Kidney (tissue), 14 donors: ENCODE measurements around the gene HRK. TPM values are rescaled to one million over a fixed set of nuclear protein-coding genes. Genes with fewer than 3 reads are reported as not detected.

Source experiments
- DNase-seq, 5 donors: peaks; one replicate each; pipeline ENCODE4 v3.0.0-alpha.2; 2013 to 2020
- FAIRE-seq: peaks from 2 replicates; lab custom pipeline; 2012; peaks lifted over from hg19 to GRCh38; lab: Jason Lieb, UNC
- H3K27ac ChIP-seq, 2 donors: one replicate each; pipeline ENCODE4 v1.7.0; 2013; ENCODE audit warnings: low read depth in 2 of 2, low read length in 2 of 2, inconsistent platforms in 1 of 2
- H3K27me3 ChIP-seq: one replicate; pipeline ENCODE4 v1.7.1; 2013; ENCODE audit warnings: low read length, inconsistent platforms; ENCODE audit not compliant: control insufficient read depth, insufficient read depth
- H3K36me3 ChIP-seq, 3 donors: one replicate each; pipeline versions ENCODE4 v1.7.0 to v1.7.1; 2013; ENCODE audit warnings: low read length in 3 of 3, control low read depth in 1 of 3, inconsistent platforms in 1 of 3; ENCODE audit not compliant: insufficient read depth in 3 of 3, control insufficient read depth in 2 of 3
- H3K4me1 ChIP-seq, 3 donors: one replicate each; pipeline versions ENCODE4 v1.7.0 to v1.7.1; 2013; ENCODE audit warnings: low read length in 3 of 3, inconsistent platforms in 1 of 3, low read depth in 1 of 3; ENCODE audit not compliant: control insufficient read depth in 2 of 3, insufficient read depth in 2 of 3
- H3K4me3 ChIP-seq, 3 donors: one replicate each; pipeline versions ENCODE4 v1.7.0 to v1.8.1; 2013; ENCODE audit warnings: low read length in 3 of 3, control low read depth in 1 of 3, inconsistent platforms in 1 of 3
- H3K9ac ChIP-seq, 3 donors: one replicate each; pipeline versions ENCODE4 v1.7.0 to v1.7.1; 2013; ENCODE audit warnings: low read length in 3 of 3, control low read depth in 1 of 3, inconsistent platforms in 1 of 3
- H3K9me3 ChIP-seq, 3 donors: one replicate each; pipeline versions ENCODE4 v1.7.0 to v1.7.1; 2013; ENCODE audit warnings: low read length in 3 of 3, control low read depth in 1 of 3, inconsistent platforms in 1 of 3; ENCODE audit not compliant: control insufficient read depth in 2 of 3, insufficient read depth in 1 of 3
- intact Hi-C: fragments of 100-400 bp; cut with DNase I; formaldehyde crosslinking; loops from one replicate; pipeline ENCODE4 v1.11.1; 2022
- polyA plus RNA-seq: library from polyadenylated mRNA; stranded (reverse); fragments of 350-450 nt; fragmentation: Illumina TruSeq; extraction: RNeasy Lipid Tissue Mini Kit (QIAGEN cat#74804); gene quantifications from one replicate; pipeline ENCODE4 v1.2.3, GENCODE V29; 2014; ENCODE audit warnings: low read depth, low replicate concordance; ENCODE audit not compliant: insufficient read depth
- total RNA-seq: library from RNA; stranded (reverse); fragmentation: NEBNext Ultra II Directional; extraction: Animal tissue kit (Norgen Biotek cat#: 25700); gene quantifications from one replicate; pipeline ENCODE4 v1.2.1, GENCODE V29; 2021
- TF ChIP-seq, protein P1 (sequence below): IDR thresholded peaks from 3 replicates; pipeline ENCODE4 v1.5.1; 2012; ENCODE audit warnings: mild to moderate bottlenecking, moderate library complexity, borderline replicate concordance; ENCODE audit not compliant: insufficient read depth; ENCODE audit errors: extremely low read depth
- donor health status: control.
- donor health status: control.
- donor health status: control.
- donor health status: control.
- donor health status: control.
- donor health status: DM: yes; HTN: yes; CAD: no.
- donor health status: Normal renal cell carcinoma (clear cell type).

Gene HRK
- total and polyA plus RNA-seq, 2 donors from 2014 or later, result 5.0 TPM; not detected in 1

DNA sequence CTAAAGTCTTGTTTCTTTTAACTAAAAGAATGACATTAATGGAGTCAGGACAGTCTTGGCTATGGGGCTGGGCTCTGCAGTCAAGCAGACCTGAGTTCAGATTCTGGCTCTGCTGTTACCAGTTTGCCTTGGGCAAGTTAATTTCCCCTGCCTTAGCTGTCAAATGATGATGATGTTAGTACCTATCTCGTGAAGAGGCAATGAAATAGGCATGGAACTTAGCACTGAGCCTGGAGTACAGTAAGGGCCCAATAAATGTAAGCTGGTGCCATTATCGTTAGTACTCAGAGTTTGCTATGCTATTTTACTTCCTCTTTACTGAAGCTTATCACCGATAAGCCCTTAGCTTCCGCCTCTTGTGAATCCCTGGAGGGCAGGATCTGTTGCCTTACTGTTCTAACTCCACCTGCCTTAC is 38.0 kb upstream of the HRK start:
- DNase-seq (no peak), FAIRE-seq (no peak)
- Histone ChIP-seq H3K27me3 (no peaks in the 10 kb centered on the region), H3K36me3 (no peaks in the 10 kb centered on the region), H3K27ac (no peak overlapping the region), H3K9ac (no peak overlapping the region), H3K4me1 (peaks cover 0 to 7% (median 7%) of the 10 kb centered on the region in 3 donors), H3K9me3 (no peaks in the 10 kb centered on the region), H3K4me3 (no peak overlapping the region)
- TF ChIP-seq, protein P1, sequence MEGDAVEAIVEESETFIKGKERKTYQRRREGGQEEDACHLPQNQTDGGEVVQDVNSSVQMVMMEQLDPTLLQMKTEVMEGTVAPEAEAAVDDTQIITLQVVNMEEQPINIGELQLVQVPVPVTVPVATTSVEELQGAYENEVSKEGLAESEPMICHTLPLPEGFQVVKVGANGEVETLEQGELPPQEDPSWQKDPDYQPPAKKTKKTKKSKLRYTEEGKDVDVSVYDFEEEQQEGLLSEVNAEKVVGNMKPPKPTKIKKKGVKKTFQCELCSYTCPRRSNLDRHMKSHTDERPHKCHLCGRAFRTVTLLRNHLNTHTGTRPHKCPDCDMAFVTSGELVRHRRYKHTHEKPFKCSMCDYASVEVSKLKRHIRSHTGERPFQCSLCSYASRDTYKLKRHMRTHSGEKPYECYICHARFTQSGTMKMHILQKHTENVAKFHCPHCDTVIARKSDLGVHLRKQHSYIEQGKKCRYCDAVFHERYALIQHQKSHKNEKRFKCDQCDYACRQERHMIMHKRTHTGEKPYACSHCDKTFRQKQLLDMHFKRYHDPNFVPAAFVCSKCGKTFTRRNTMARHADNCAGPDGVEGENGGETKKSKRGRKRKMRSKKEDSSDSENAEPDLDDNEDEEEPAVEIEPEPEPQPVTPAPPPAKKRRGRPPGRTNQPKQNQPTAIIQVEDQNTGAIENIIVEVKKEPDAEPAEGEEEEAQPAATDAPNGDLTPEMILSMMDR, result no peak
- intact Hi-C loops, result no loop called here

DNA sequence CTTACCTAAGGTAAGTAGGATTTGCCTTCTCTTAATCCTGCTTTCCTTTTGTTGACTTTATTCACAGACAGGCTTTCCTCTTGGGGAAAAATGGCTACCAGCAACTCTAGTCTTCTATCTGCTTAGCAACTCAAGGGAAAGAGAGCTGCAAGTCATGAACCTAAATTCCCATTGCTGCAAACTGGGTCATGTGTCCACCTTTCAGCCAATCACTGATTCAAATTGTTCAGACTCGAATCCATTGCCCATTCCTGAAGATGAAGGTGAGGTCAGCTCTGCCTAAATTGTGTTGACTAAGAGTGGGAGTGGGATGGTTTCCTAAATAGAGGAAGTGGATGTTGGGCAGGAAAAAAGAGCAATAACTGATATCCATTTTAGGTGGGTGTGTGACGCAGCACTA is 37.2 kb upstream of the HRK start:
- no peak overlapping the region for H3K9ac ChIP-seq
- FAIRE-seq (no peak), DNase-seq (no peak)
- H3K27ac ChIP-seq, result no peak overlapping the region
- H3K36me3 ChIP-seq, result no peaks in the 10 kb centered on the region
- H3K9me3 ChIP-seq, result no peaks in the 10 kb centered on the region
- TF ChIP-seq, protein P1, result no peak
- intact Hi-C loops, result no loop called here
- no peaks in the 10 kb centered on the region for H3K27me3 ChIP-seq
- no peak overlapping the region for H3K4me3 ChIP-seq
- H3K4me1 ChIP-seq, result peaks cover 0 to 7% (median 7%) of the 10 kb centered on the region in 3 donors

DNA sequence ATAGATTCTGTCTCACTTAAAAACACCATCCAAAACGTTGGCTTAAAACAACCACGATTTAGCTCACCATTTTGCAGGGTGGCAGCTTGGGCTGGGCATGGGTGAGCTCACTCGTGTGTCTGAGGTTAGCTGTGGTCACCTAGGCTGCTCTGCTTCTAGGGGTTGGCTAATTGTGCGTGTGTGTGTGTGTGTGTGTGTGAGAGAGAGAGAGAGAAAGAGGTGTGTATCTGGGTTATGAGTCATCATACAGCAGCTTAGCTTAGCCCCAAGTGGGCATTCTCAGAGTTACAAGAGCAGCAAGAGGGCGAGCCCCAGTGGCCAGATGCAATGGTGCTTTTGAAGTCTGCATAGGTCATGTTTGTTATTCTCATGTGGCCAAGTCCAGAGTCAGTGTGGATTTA is 35.5 kb upstream of the HRK start:
- Histone ChIP-seq H3K9me3 (no peaks in the 10 kb centered on the region), H3K27me3 (no peaks in the 10 kb centered on the region), H3K36me3 (no peaks in the 10 kb centered on the region), H3K27ac (no peak overlapping the region), H3K9ac (no peak overlapping the region), H3K4me1 (peaks cover 0 to 7% (median 7%) of the 10 kb centered on the region in 3 donors), H3K4me3 (no peak overlapping the region)
- FAIRE-seq (no peak), DNase-seq (no peak)
- intact Hi-C loops, result no loop called here
- TF ChIP-seq, protein P1, result peak; percentile 31

DNA sequence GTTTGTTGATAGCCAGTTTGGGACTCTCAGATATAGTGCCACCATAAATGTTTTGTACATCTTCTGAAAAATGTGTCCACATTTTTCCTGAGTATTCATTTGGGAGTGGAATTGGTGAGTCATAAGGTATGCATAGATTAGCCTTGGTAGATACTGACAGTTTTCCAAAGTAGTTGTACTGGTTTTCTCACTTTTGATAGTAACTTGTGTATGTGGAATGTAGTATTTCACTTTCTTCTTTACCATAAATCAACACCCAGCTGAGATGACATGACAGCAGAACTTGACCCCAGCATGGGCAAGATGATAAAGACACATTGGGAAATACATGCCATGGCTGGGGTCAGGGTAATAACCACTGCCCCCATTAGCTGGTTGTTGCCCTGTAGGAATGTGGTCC is 34.9 kb upstream of the HRK start:
- intact Hi-C loops, result no loop called here
- FAIRE-seq, result no peak
- H3K4me1 ChIP-seq, result peaks cover 0 to 9% (median 7%) of the 10 kb centered on the region in 3 donors

More for the DNA sequence above, 34.9 kb upstream of the HRK start:
- no peaks in the 10 kb centered on the region for H3K9me3 ChIP-seq
- no peaks in the 10 kb centered on the region for H3K36me3 ChIP-seq
- no peak overlapping the region for H3K9ac ChIP-seq
- no peak overlapping the region for H3K4me3 ChIP-seq
- no peaks in the 10 kb centered on the region for H3K27me3 ChIP-seq
- TF ChIP-seq, protein P1, result no peak
- DNase-seq, result no peak
- no peak overlapping the region for H3K27ac ChIP-seq
